T-helper 9 cell (primary cell): Measurements from ENCODE around the gene SUPT7L.

Experiments
- DNase-seq: peaks from one replicate; pipeline ENCODE4 v3.0.0-alpha.2; 2020
- total RNA-seq, 2 donors: gene quantifications; one replicate each; lab custom pipeline; 2026; lab: John Stamatoyannopoulos, UW

Gene SUPT7L, protein sequence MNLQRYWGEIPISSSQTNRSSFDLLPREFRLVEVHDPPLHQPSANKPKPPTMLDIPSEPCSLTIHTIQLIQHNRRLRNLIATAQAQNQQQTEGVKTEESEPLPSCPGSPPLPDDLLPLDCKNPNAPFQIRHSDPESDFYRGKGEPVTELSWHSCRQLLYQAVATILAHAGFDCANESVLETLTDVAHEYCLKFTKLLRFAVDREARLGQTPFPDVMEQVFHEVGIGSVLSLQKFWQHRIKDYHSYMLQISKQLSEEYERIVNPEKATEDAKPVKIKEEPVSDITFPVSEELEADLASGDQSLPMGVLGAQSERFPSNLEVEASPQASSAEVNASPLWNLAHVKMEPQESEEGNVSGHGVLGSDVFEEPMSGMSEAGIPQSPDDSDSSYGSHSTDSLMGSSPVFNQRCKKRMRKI
- total RNA-seq: 73.6 to 96.8 reads per million in 2 donors

DNA sequence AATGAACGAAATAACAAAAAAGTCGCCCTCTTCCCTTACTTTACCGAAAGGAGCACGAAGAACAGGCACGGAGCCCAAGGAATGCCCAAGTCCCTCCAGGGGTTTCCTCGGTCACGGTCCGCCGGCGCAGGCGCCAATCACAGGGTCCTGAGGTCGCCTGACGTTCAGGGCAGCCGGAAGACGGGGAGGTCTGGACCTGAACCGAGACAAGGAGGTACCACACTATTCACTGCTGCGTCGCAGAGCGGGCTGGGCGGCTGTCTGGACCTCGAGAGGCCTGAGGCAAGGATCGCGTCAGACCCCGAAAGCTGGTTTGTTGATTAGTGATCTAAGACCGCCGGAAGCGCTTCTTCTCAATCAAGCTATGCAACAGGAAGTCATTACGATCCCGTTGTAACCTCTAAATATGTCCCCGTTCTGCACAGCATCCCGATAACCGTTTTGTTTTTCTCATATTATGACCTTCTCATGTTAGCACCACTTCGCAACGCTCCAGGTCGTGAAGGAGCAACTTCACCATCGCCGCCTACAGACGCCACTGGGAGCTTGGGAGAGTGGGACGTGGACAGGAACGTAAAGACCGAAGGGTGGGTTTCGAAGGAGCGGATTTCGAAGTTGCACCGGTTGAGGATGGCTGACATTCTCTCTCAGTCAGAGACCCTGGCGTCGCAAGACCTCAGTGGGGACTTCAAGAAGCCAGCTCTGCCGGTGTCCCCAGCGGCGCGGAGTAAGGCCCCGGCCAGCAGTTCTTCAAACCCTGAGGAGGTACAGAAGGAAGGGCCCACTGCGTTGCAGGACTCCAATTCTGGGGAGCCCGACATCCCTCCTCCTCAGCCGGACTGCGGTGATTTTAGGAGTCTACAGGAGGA is at the start of gene SUPT7L, which contains the start of gene SLC4A1AP:
Gene SUPT7L (minus strand): TSS at position 330 of the 869 bp plus-strand sequence. CDS start 1,422 bp downstream, outside the sequence.
Gene SLC4A1AP (plus strand): TSS at position 605 of the 869 bp plus-strand sequence. CDS start 26 bp downstream, at position 631.
- peak; percentile 64 for DNase-seq

GRCh38 chr2:27713201-27713600 is 49.8 kb upstream of the SUPT7L start:
- DNase-seq: no peak

GRCh38 chr2:27712522-27712921 is 49.1 kb upstream of the SUPT7L start:
- DNase-seq: no peak

DNA sequence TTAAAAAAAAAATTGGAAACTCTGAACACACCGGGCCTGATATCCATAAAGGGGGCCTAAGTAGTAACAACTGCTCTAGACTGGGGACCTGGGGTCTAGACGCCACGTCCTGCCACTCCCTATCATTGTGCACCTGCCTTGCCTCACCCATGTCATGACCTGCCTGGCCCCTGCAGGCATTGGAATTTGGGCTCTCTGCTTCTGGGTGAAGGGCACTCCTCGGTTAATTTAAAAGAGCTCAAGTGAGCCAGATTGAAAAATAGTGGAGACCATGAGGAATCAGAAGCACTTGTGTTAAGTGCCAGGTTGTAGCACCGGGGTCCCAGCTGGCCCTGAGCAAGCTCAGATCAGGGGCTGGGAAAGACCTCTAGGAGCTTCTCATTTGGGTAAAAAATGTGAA is 48.4 kb upstream of the SUPT7L start:
- DNase-seq: no peak

DNA sequence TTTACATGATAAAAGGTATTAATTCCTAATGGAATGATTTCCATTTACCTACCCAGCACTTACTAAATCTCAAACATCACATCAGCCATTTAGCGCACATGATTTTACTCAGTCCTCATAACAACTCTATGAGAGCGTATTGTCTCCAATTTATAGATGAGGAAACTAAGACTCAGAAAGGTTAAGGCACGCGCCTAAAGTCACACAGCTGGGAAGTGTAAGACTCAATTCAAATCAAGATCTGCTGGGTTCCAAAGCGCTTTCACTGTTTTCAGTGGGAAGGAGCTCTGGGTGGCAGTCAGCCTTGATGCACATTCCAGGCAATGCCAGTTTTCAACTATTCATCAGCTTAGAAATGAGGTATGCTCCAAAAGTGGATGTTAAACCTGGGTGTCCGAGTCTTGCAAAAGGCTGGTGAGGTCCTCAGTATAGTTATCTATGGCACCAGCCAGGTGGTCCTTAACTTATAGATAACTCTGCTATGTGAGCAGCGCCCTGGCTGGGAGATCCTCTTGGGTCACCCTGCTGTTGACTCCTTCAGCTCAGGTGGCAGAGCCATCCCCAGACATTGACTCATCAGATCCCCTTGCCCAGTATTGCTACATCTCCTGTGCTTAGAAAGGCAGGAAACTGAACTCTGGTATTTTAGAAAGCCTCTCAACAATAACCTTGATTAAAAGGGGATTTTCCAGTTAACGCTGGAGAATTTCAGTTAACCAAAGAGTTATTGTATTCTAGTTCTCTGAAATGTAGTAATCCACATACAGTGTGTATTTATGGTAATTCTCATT is 47.4 kb upstream of the SUPT7L start:
- DNase-seq: no peak

GRCh38 chr2:27709960-27710575 is 46.7 kb upstream of the SUPT7L start:
- no peak for DNase-seq

- no peak for DNase-seq
Measured at GRCh38 chr2:27709326-27709725, 45.9 kb upstream of the SUPT7L start.

DNA sequence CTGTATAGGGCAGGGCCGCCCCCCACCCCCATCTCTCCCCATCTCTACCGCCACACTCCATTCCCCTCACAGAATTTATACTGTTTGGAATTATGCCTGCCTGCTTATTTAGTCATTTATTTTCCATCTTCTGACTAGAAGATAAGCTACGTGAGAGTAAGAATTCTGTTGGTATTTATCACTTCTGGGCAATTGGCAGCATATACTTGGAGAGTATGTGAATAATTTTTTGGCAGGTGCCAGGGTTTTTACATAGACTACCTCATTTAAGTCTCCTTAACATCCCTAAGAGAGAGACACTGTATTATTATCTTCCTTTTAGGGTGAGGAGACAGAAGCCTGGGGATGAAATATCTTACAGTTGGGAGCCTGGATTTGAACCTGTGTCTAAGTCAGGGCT is 45.3 kb upstream of the SUPT7L start:
- DNase-seq: no peak

DNA sequence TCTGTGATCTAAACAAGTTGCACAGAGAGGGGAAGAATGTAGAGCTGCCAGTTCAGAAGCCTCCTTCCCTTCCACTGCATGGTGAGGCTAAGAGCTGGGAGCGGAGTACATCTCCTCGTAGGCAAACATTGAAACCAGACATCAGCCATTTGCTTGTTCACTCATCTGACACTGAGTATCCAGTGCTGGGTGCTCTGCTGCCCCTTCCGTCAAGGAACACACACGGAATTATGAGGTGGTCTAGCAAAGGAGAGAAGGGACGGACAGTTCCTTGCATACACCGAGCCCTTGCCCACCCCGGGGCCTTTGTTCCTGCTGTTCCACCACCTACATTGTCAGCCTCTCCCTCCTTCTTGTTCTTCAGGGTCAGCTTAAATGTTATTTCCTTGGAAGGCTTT is 44.8 kb upstream of the SUPT7L start:
- DNase-seq: no peak

GRCh38 chr2:27707462-27708256 is 44.2 kb upstream of the SUPT7L start:
- no peak for DNase-seq

GRCh38 chr2:27705851-27706622 is 42.6 kb upstream of the SUPT7L start:
- DNase-seq: no peak

- DNase-seq: no peak
Measured at GRCh38 chr2:27704342-27704876, 41.0 kb upstream of the SUPT7L start.

GRCh38 chr2:27703638-27704341 is 40.4 kb upstream of the SUPT7L start:
- DNase-seq: peak; percentile 73

GRCh38 chr2:27702302-27702701 is 38.9 kb upstream of the SUPT7L start:
- DNase-seq: no peak

DNA sequence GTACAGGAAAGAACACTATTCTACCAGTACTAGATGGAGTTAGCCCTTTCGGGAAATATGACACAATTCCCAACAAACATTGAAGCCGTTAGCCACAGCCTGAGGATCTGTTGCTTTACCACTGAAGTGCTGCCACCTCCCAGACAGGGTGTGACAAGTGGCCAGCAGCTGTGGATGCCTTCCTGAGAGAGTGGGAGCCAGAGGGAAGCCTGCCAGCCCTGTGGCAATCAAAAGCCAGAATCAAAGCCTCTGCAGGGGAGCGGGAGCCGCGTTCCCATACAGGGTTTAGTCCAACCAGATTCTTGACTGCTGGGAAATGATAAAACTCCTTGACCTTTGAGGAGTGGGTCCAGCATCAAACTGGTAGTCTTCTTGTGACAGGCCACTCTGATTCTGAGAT is 38.3 kb upstream of the SUPT7L start:
- no peak for DNase-seq

DNA sequence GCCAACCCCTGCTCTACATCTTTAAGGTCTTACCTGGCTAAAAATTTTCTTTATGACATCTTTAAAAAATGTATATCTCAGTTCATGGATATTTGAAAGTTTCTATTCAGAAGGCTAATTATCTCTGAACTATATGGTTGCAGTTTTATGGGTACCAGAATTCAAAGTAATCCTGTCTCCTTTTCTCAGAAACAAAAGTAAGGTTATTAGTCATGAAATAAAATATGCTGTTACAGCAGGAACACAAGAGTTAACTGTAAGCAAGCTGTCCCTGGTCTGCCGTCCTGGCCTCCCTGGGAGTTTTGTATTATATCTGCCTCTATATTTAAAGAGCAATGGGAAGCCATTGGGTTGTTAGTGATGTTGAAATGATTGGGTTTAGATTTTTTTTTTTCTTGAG is 34.2 kb upstream of the SUPT7L start:
- no peak for DNase-seq

DNA sequence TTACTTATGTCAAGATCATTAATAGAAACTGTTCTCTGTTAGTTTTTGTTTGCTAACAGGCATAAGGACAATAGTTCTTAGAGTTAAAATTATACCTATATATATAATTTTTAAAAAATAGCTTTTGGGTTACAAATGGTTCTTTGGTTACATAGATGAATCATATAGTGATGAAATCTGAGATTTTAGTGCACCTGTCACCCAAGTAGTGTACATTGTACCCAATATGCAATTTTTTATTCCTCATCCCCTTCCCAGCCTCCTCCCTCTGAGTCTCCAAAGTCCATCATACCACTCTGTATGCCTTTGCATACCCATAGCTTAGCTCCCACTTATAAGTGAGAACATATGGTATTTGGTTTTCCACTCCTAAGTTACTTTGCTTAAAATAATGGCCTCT is 26.6 kb upstream of the SUPT7L start:
- DNase-seq: no peak

DNA sequence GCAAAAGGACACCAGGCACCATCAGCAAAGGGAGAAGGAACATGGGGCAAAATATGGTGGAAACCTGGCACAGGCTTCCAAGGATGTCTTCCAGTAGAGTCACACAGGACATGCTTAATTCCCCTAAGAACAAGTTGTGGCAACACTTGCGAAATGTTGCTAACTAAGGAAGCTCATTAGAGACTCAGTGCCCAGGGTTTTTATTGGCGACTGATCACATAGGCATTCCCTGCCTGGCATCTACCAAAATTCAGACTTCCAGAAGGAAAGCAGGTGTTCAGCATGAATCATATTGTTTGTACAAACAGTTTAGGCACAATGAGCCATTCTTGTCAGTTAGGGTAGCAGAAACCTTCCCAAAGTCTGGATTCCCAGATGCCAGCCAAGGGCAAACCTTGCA is 26.0 kb upstream of the SUPT7L start:
- DNase-seq: no peak

DNA sequence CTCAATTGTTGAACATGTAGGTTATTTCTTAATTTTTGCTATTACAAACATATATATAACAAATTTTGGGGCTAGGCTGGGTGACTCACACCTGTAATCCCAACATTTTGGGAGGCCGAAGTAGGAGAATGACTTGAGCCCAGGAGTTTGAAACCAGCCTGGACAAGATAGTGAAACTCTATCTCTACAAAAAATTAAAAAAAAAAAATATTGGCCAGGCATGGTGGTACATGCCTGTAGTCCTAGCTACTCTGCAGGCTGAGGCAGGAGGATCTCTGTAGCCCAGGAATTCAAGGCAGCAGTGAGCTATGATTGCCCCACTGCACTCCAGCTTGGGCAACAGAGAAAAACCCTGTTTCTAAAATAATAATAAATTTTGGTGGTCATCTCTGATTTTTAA is 23.8 kb upstream of the SUPT7L start:
- no peak for DNase-seq

DNA sequence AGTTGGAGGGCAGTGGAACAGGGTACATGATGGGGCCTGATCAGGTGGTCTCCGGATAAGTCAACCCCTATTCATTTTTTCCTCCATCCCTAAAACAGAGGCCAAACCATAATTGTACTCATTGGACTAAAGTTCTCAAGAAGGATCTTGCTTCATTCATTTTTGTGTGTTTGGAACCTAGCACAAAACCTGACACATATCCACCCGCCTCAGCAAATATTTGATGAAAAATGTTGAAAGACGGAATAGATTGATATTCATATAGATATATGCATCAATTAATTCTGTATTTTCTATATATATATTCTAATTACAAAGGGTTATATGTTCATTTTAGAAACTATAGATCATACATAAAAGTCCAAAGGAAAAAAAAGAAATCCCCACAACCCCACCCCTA is 22.2 kb upstream of the SUPT7L start:
- DNase-seq: no peak
